ENCODE data around the gene BCL11A.

Gene BCL11A

DNA sequence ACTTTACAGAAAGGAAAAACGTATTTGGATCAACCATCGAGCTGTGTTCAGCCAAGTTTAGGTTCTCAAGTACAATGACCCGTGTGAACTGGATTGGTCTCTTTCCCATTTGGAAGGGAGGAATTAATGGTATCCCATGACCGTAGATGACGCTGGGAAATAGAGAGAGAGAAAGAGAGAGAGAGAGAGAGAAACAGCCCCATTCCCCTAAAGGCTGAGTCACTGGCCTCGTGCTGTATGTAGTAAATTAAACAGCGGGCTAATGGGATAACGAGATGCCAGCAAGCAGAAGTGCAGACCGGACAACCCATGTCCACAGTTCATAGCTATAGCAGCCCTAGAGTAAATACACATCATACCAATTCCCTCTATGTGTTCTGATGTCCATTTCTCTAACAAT is 99.6 kb downstream of the BCL11A start:
- no peak for DNase-seq

DNA sequence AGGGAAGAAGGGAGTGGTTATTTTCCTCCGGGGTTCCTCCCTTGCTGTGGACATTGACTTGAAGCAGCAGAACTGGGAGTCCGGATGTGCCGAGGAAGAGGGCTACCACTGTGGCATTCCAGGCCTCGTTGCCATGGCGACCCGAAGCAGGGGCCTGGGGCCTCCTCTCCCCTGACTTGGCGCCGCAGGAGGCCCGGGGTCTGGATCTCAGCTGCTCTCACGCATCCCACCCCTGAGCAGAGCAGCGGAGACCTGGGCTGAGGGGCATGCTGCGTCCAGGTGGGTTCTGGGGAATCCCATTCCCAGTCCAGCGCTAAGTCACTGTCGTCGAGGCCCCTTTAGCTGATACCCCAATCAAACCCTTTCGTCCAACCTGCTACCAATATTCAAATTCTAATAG is 100.2 kb downstream of the BCL11A start:
- DNase-seq, result no peak

DNA sequence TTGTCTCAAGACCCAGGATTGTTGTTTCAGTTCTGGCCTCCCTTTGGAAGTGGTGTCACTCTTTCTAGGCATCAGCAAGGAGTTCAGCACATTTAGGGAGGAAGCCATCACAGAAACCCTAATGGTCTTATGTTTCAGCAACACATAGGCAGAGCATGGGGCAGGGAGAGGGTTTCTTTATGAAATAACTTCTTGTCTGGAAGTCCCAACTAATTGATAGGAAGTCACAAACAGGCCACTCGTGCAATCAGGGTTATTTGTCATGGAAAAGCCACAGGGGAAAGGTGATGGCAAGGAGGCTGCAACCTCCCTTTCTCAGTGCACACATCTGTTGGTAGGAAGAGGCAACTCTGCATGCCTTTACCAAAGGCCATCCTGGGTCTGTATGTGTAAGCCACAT is 103.0 kb downstream of the BCL11A start:
- no peak for DNase-seq

GRCh38 chr2:60447943-60448342 is 105.5 kb downstream of the BCL11A start:
- no peak for DNase-seq

- no peak for DNase-seq
These were observed 106.8 kb downstream of the BCL11A start for GRCh38 chr2:60446413-60447267.

DNA sequence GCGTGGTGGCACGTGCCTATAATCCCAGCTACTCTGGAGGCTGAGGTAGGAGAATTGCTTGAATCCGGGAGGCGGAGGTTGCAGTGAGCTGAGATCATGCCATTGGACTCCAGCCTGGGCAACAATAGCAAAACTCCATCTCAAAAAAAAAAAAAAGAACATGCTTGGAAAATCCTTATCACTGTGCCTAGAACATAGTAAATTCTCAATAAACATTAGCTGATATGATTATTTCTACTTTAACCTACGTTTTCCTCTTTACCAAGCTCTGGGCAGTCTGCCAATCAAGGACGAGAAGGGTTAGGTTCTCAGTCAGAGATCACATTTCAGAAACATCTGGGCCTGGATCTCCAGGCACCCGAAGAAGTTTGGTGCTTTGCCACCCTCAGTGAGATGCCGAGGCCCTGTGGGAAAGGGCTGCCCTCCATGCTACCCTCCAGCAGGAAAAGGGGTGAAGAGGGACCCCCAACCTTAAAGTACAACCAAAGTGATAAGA is 107.7 kb downstream of the BCL11A start:
- DNase-seq, result no peak

DNA sequence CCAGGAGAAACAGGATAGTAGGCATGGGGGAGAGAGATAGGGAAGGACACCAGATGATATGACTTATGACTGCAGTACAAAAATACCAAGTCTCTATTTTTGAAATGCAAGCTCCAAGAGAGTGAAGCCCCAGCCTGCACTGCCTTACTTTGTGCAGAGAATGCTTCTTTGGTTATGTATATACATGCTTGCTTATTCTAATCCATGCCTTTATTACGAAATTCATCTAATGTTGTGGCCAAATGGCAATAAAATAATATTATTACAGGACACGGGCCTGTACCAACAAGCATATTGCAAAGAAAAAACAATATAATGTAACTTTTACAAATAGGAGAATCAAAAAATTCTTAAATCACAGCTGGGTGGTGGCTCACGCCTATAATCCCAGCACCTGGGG is 110.8 kb downstream of the BCL11A start:
- DNase-seq, result no peak

- no peak for DNase-seq
These were observed 111.7 kb downstream of the BCL11A start for GRCh38 chr2:60441800-60442199.

DNA sequence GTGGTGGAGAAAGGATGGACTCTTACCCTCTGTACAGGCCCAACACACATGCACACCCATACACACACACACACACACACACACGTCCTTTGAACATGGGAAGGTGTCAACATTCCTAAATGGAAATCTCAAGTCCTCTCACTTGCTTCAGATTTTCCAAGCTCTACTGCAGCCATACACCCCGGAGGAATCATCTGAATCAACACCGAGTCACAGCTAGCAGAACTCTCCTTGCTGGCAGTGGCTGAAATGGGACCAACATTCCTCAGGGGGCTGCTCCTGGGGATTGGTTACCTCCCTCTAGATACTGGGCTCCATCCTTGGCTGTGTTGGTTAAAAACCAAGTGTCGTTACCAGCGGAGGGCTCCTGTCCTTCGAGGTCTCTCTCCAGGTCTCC is 112.7 kb downstream of the BCL11A start:
- no peak for DNase-seq

DNA sequence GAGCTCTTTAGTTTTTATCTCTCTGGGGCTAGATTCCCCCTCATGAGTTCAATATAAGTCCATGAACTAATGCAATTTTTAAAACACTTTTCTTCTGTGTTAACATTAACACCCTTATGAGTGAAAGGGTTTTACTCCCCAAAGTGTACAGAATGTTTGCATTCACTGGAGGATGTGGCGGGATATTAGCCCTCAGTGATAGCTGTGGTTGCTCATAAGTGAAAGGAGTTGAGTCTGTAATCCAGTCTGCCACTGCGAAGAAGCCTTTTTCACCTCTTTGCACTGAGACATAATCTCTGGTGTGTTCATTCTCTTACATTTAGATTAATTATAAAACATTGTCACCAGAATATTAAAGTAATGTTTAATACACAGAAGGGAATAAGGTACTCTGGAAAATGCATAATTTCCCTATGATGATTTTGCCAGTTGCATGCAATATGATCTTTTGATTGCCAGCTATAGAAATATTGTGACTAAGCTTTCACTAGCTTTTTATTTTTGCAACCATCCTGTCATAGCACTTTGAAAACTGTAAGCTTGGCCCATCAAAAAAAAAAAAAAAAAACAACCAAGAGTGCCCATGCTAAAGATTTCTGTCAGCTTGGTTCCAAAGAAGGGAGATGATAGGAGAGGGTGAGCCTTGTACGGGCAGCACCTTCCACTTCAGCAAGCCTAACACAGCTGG is 113.2 kb downstream of the BCL11A start:
- DNase-seq, result no peak

GRCh38 chr2:60439219-60439974 is 114.1 kb downstream of the BCL11A start:
- DNase-seq, result no peak

DNA sequence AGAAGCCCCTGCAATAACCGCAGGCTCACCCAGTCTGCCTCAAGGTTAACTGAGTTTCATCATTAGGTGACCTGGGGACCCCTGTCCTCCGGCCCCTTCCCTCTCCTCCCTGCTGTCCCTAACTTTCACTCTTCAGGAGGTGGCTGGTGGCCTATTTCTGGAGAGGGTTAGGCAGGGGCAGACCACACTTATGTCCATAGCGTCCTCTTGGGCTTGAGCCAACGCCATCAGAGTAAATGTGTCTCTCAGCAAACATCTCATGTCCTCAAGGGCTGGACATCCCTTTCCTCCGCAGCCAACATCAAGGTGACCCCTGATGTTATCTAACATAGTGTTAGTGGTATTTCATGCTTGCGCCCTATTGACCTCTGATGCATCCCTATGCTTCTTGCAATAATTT is 114.8 kb downstream of the BCL11A start:
- no peak for DNase-seq

DNA sequence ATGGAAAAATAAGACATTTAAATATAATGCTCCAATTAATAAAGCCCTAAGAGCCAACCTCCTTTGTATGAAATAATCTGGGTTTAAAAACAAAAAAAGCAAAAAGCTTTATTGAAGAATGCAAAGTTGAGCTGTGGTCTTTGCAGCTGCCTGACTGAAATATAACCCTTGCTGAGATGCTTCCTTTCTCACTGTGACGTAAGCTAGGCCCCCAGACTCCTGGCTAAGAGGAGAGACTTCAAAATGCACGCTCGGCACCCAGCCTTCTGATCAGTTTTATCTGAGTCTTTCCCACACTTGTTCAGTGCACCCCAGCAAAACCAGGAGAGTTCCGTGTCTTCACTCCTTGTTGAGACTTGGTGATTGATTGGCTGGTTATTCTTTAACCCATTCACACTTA is 115.3 kb downstream of the BCL11A start:
- DNase-seq, result no peak

GRCh38 chr2:60437080-60437696 is 116.3 kb downstream of the BCL11A start:
- DNase-seq, result no peak

DNA sequence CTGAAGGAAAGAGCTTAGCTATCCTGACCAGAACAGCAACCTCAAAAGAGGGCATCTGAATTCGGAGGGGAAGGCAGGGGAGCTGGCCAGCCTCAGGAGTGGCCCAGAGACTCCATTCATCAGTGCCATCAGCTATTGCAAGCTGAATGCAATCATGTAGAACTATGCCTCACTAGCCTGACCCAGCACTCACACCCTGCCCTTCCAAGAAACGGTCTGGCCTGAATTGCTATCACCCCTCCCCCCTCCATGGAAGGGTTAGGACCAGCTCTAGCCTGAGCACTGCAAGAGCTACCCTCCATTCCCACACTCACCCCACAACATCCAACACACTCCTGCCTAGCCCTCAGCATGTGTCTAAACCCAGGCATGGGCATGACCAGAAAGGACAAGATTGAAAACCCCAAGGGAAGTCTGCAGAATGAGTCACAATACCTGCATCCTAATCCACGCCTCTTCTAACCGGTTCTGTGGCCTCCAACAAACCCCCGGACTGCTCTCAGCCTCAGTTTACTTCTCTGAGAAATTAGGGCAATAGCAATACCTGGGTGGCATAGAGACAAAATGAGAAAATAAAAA is 120.3 kb downstream of the BCL11A start:
- DNase-seq, result no peak

GRCh38 chr2:60432035-60432601 is 121.3 kb downstream of the BCL11A start:
- no peak for DNase-seq

- no peak for DNase-seq
These were observed 123.8 kb downstream of the BCL11A start for GRCh38 chr2:60429681-60430080.

DNA sequence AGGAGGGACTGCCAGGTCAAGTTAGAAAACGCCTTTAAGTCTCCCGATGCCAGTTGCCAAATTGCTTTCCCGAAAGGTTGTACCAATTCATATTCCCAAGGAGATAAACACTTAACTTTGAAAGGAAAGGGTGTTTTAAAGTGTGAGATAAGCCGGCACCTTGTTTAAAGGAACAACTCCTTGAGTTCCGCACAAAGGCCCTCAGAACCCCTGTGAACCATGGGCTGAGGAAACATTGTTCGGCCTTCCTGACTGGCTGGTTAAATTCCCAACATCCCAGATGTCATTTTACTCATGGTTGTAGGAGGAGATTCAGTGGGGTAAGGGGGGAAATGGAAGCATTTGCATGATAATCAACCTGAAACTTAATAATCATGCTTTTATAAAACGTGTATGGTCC is 126.6 kb downstream of the BCL11A start:
- DNase-seq, result no peak

DNA sequence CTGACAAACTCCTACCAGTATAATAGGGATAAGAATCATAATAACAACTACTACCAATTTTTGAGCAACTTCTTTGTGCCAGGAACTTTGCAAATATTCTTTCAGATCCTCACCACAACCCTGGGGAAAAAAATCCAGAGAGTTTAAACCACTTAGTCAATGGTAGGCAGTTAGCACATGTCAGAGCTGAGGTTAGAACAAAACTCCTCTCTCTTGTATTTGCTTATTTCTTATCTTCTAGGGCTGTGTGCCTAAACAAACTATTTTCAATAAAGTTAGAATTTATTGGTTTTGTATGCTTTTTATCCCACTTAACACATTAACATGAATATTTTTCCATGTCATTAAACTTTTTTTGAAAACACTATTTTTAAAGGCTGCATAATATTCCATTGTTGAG is 127.1 kb downstream of the BCL11A start:
- DNase-seq, result no peak

- DNase-seq, result no peak
These were observed 129.2 kb downstream of the BCL11A start for GRCh38 chr2:60424233-60424632.

- no peak for DNase-seq
These were observed 129.9 kb downstream of the BCL11A start for GRCh38 chr2:60423505-60423904.

GRCh38 chr2:60422826-60423483 is 130.5 kb downstream of the BCL11A start:
- no peak for DNase-seq

All from NCI-H2029 treated with DMSO at 0.1 percent for 48 hours (cell line).